SH-SY5Y (cell line): ENCODE data around the gene SNRNP27.

Experiments
- GATA2 ChIP-seq: IDR thresholded peaks from 2 replicates; pipeline ENCODE4 v1.6.1; 2011; ENCODE audit warnings: mild to moderate bottlenecking, low read depth, low read length
- GATA3 ChIP-seq: IDR thresholded peaks from 2 replicates; pipeline ENCODE4 v1.6.1; 2011; ENCODE audit warnings: low read depth, mild to moderate bottlenecking, low read length, moderate library complexity

DNA sequence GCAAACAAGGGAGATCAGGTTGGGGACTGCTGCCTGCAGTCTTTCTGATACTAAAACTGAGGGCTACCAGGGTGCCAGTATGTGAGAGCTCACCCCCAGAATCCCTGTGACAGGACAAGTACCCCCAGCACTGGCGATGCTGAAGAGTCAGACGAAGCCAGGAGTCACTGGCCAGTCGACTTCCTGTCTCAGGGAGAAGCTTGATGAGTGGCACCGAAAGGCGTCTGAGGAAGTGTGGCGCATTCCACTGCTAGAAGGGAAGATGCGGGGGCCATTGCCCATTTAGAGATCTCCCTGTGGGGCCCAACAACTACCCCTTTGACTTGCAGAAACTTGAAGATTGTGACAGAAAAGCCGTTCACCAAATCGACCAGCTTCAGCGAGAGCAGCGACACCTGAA is 43.1 kb downstream of the SNRNP27 start:
- TF ChIP-seq GATA2 (no peak), GATA3 (no peak)
